C4-2B (cell line): Measurements from ENCODE around the gene RPL13A.

ENCODE experiments used
- ZFX ChIP-seq: fragments of 450-650 bp; IDR thresholded peaks from 2 replicates; pipeline ENCODE4 v1.6.1; 2017
- TF ChIP-seq, protein P1 (sequence below): fragments of 450-650 bp; conservative IDR thresholded peaks from 2 replicates; pipeline ENCODE4 v1.5.1; 2017; ENCODE audit warnings: mild to moderate bottlenecking

DNA sequence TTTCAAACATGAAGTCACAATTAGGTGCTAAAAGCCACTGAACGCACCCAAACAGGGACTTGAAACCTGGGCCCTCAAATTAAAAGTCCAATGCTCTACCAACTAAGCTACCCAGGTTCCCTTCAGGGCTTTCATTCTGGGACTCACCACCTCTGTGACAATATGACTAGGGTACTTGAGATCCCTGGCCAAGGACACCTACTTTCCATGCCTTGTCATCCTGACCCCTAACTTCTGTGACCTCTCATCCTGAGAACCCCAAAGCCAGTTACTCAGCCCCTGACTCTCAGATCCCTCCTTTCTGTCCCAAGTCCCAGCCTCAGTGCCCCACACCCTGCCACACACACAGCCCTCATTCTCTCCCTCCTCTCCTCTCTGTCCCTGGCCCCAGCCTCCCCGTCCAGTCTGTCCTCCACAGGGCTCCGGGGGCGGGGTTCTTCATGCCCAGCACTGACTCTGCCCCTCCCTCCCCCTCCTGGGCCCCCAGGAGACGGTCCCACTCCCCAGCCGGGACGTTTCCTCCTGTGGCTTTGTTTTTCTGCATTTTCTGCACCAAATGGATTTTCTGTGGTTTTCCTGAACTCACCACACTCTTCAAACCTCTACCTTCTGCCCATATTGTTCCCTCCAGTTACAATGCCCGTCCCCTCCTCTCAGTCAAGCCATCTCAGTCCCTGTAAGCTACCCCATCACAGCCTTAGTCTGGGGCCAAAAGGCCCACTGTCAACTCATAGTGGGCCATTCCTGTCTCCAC is 47.4 kb downstream of the RPL13A start:
- TF ChIP-seq, protein P1, sequence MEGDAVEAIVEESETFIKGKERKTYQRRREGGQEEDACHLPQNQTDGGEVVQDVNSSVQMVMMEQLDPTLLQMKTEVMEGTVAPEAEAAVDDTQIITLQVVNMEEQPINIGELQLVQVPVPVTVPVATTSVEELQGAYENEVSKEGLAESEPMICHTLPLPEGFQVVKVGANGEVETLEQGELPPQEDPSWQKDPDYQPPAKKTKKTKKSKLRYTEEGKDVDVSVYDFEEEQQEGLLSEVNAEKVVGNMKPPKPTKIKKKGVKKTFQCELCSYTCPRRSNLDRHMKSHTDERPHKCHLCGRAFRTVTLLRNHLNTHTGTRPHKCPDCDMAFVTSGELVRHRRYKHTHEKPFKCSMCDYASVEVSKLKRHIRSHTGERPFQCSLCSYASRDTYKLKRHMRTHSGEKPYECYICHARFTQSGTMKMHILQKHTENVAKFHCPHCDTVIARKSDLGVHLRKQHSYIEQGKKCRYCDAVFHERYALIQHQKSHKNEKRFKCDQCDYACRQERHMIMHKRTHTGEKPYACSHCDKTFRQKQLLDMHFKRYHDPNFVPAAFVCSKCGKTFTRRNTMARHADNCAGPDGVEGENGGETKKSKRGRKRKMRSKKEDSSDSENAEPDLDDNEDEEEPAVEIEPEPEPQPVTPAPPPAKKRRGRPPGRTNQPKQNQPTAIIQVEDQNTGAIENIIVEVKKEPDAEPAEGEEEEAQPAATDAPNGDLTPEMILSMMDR, result no peak
- TF ChIP-seq ZFX, result no peak
